ENCODE measurements around the gene USP48.
"Not testable (repeated sequence)": the region's sequence is repeated elsewhere in the genome, so short reads cannot be mapped to it uniquely, and the experiment has no call there.

The USP48 gene

GRCh38 chr1:21773585-21773984, 9.4 kb downstream of the USP48 start:
- TF ChIP-seq CTCF (IDR thresholded peaks at IDR 0.05; ENCODE audit: low read depth, low read length) = no peak
- no peak for DNase-seq
- Histone ChIP-seq H3K9me3 (ENCODE audit: severe bottlenecking) (no peaks in the 10 kb centered on the region), H3K27ac (no peak overlapping the region), H3K27me3 (ENCODE audit: insufficient read depth, low read depth, severe bottlenecking) (no peaks in the 10 kb centered on the region), H3K4me3 (ENCODE audit: low read depth, low read length) (no peak overlapping the region), H3K36me3 (no peaks in the 10 kb centered on the region)

GRCh38 chr1:21771672-21772071, 11.3 kb downstream of the USP48 start:
- not testable (repeated sequence) for H3K36me3 ChIP-seq

GRCh38 chr1:21770602-21771001, 12.3 kb downstream of the USP48 start:
- H3K9me3 ChIP-seq (ENCODE audit: severe bottlenecking); H3K27ac ChIP-seq; H3K27me3 ChIP-seq (ENCODE audit: insufficient read depth, low read depth, severe bottlenecking): not testable (repeated sequence)

More at GRCh38 chr1:21771672-21772071, 11.3 kb downstream of the USP48 start:
- DNase-seq; H3K9me3 ChIP-seq (ENCODE audit: severe bottlenecking); H3K27me3 ChIP-seq (ENCODE audit: insufficient read depth, low read depth, severe bottlenecking); H3K4me3 ChIP-seq (ENCODE audit: low read depth, low read length); H3K27ac ChIP-seq: not testable (repeated sequence)

GRCh38 chr1:21770201-21770600, 12.7 kb downstream of the USP48 start:
- Histone ChIP-seq H3K36me3 (no peaks in the 10 kb centered on the region; the same call in 1 of the 2 replicates), H3K27me3 (ENCODE audit: insufficient read depth, low read depth, severe bottlenecking) (no peaks in the 10 kb centered on the region), H3K9me3 (ENCODE audit: severe bottlenecking) (no peaks in the 10 kb centered on the region), H3K4me3 (ENCODE audit: low read depth, low read length) (no peak overlapping the region), H3K27ac (no peak overlapping the region)
- no peak for TF ChIP-seq CTCF (IDR thresholded peaks at IDR 0.05; ENCODE audit: low read depth, low read length)
- DNase-seq = no peak

More at GRCh38 chr1:21770602-21771001, 12.3 kb downstream of the USP48 start:
- not testable (repeated sequence) for H3K36me3 ChIP-seq; H3K4me3 ChIP-seq (ENCODE audit: low read depth, low read length); DNase-seq

GRCh38 chr1:21767106-21767505, 15.8 kb downstream of the USP48 start:
- not testable (repeated sequence) for DNase-seq; H3K9me3 ChIP-seq (ENCODE audit: severe bottlenecking); H3K36me3 ChIP-seq; H3K27ac ChIP-seq; H3K4me3 ChIP-seq (ENCODE audit: low read depth, low read length); H3K27me3 ChIP-seq (ENCODE audit: insufficient read depth, low read depth, severe bottlenecking)

- TF ChIP-seq CTCF (IDR thresholded peaks at IDR 0.05; ENCODE audit: low read depth, low read length) = no peak
- no peaks in the 10 kb centered on the region; the same call in 1 of the 2 replicates for H3K36me3 ChIP-seq
- H3K27me3 ChIP-seq (ENCODE audit: insufficient read depth, low read depth, severe bottlenecking) = no peaks in the 10 kb centered on the region
- H3K27ac ChIP-seq = no peak overlapping the region
- no peaks in the 10 kb centered on the region for H3K9me3 ChIP-seq (ENCODE audit: severe bottlenecking)
- H3K4me3 ChIP-seq (ENCODE audit: low read depth, low read length) = no peak overlapping the region
- no peak for DNase-seq
Measured at GRCh38 chr1:21766210-21766609, 16.7 kb downstream of the USP48 start.

GRCh38 chr1:21764615-21765423, 18.1 kb downstream of the USP48 start:
- H3K4me3 ChIP-seq (ENCODE audit: low read depth, low read length) = no peak overlapping the region
- no peaks in the 10 kb centered on the region; the same call in 1 of the 2 replicates for H3K36me3 ChIP-seq
- no peak overlapping the region for H3K27ac ChIP-seq
- no peaks in the 10 kb centered on the region for H3K9me3 ChIP-seq (ENCODE audit: severe bottlenecking)
- TF ChIP-seq CTCF (IDR thresholded peaks at IDR 0.05; ENCODE audit: low read depth, low read length) = no peak
- no peak for DNase-seq
- H3K27me3 ChIP-seq (ENCODE audit: insufficient read depth, low read depth, severe bottlenecking) = no peaks in the 10 kb centered on the region
